ENCODE data around the gene SRP19.
"Not testable (repeated sequence)": the region's sequence is repeated elsewhere in the genome, so short reads cannot be mapped to it uniquely, and the experiment has no call there.

Gene SRP19

DNA sequence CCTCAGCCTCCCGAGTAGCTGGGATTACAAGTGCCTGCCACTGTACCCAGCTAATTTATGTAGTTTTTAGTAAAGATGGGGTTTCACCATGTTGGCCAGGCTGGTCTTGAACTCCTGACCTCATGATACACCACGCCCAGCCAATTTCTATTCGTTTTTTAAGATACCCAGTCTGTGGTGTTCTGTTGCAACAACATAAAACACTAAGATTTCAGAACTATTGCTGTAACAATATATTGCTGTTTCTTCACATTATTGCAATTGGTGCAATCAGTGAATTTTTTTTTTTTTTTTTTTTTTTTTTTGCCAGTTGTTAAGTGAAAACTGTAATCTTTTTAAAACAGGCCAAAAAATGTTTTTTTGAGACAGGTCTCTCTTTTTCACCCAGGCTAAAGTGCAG lies 9.9 kb downstream of the SRP19 start:
- DNase-seq (ENCODE audit: low spot score) = no peak

DNA sequence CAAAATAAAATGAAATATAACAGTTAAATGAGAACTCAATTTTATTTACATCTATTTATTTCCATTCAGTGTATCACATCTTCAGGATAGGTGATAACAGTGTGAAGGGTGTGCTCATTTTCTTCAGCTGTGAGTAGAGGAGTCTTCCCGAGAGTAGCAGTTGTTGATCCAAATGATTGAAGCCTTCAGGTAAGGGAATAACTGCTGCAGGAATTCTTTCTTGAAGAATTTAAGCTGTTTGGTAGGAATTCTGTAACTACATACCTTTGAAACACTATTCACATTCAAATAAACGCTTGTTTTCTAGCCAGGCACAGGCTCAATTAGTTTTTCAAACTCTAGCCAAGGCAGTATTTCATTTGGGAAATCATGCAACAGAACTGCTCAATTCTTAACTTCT lies 15.3 kb downstream of the SRP19 start:
- no peak for DNase-seq (ENCODE audit: low spot score)

- DNase-seq (ENCODE audit: low spot score) = no peak
Measured at GRCh38 chr5:112878101-112878500, 17.0 kb downstream of the SRP19 start.

DNA sequence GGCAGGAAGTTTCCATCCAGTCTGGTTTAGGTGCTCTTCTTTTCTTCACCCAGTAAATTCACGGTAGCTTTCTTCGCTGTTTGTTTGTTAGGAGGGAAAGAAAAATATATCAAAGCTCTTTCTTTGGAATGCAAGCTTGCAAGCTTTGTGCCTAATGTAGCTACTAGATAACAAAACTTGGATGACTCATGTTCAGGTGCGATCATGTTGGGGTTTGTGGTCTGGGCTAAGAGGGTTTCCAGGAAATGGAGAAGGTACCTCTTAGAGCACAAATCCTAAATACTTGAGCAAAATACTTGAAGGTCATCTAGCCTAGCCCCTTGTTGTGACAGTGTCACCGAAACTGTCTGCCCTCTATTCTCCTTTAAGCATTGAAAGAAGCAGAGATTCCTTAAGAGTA lies 17.7 kb downstream of the SRP19 start:
- DNase-seq (ENCODE audit: low spot score) = no peak

GRCh38 chr5:112880219-112880964 lies 19.3 kb downstream of the SRP19 start:
- DNase-seq (ENCODE audit: low spot score) = no peak

GRCh38 chr5:112883192-112883591 lies 22.1 kb downstream of the SRP19 start:
- DNase-seq (ENCODE audit: low spot score) = no peak

GRCh38 chr5:112885001-112885400 lies 23.9 kb downstream of the SRP19 start:
- DNase-seq (ENCODE audit: low spot score) = no peak

- DNase-seq (ENCODE audit: low spot score) = no peak
Measured at GRCh38 chr5:112886975-112887374, 25.9 kb downstream of the SRP19 start.

- not testable (repeated sequence) for DNase-seq (ENCODE audit: low spot score)
Measured at GRCh38 chr5:112892066-112892465, 31.0 kb downstream of the SRP19 start.

GRCh38 chr5:112892776-112893175 lies 31.7 kb downstream of the SRP19 start:
- no peak for DNase-seq (ENCODE audit: low spot score)

- DNase-seq (ENCODE audit: low spot score) = no peak
Measured at GRCh38 chr5:112895682-112896081, 34.6 kb downstream of the SRP19 start.

- no peak for DNase-seq (ENCODE audit: low spot score)
Measured at GRCh38 chr5:112902561-112902960, 41.5 kb downstream of the SRP19 start.

- not testable (repeated sequence) for DNase-seq (ENCODE audit: low spot score)
Measured at GRCh38 chr5:112904996-112905395, 43.9 kb downstream of the SRP19 start.

GRCh38 chr5:112906637-112907036 lies 45.5 kb downstream of the SRP19 start:
- DNase-seq (ENCODE audit: low spot score) = no peak

- no peak for DNase-seq (ENCODE audit: low spot score)
Measured at GRCh38 chr5:112907166-112907631, 46.1 kb downstream of the SRP19 start.

DNA sequence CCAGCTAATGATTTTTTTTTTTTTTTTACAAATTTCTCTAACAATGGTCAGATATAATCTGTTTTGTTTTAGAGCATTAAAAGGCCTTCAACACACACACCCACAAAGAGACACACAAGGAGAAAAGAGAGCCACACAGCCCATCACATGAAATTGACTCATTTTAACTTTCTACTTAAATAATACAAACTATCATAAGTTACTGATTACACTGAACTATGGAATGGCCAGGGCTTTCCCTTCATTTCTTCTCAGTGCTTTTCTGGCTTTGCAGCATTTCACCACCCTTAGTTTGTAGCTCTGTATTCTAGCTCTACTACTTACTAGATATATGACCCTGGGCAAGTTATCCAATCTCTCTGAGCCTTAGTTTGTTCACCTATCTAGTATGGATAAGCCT lies 47.8 kb downstream of the SRP19 start:
- DNase-seq (ENCODE audit: low spot score) = no peak

- DNase-seq (ENCODE audit: low spot score) = no peak
Measured at GRCh38 chr5:112910529-112910928, 49.4 kb downstream of the SRP19 start.

GRCh38 chr5:112914584-112914983 lies 53.5 kb downstream of the SRP19 start:
- DNase-seq (ENCODE audit: low spot score) = no peak

- DNase-seq (ENCODE audit: low spot score) = no peak
Measured at GRCh38 chr5:112915831-112916230, 54.7 kb downstream of the SRP19 start.

DNA sequence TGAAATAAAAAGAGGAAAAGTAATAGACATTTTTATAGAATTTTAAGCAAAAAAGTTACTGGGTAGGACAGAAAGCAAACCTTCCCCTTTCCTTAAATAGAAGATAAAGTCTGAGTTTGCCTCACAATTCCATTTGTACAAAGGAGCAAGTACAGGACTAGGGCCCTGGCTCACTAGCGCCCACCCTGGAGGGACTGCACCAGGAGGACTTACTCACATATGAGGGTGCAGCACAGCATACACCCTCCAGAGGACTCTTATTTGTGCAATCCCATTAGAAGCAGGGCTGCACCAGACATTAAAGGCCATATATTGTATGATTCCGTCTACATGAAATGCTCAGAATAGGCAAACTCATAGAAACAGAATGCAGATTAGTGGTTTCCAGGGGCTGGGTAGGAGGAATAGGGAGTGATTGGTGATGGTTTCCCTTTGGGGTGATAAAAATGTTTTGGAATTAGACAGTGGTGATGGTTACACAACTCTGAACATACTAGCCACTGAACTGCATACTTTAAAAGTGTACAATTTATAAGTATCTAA lies 56.4 kb downstream of the SRP19 start:
- DNase-seq (ENCODE audit: low spot score) = no peak

DNA sequence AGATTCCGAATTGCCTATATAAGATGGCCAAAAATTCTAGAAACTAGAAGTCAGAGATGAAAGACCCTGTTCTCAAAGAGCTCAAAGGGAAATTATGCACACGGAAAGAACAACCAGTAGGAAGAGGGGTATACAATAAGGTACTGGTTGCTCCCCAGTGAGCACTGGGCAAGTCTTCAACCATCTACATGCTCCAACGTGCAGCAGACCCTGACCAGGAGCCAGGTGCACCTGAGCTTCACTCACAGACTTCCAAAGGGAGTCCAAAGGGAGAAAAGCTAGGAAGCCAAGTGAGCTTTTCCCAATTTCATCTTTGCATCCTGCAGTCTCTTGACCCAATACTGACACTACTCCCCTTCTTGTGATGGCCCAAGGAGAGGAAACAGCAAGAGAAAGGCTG lies 57.0 kb downstream of the SRP19 start:
- no peak for DNase-seq (ENCODE audit: low spot score)

DNA sequence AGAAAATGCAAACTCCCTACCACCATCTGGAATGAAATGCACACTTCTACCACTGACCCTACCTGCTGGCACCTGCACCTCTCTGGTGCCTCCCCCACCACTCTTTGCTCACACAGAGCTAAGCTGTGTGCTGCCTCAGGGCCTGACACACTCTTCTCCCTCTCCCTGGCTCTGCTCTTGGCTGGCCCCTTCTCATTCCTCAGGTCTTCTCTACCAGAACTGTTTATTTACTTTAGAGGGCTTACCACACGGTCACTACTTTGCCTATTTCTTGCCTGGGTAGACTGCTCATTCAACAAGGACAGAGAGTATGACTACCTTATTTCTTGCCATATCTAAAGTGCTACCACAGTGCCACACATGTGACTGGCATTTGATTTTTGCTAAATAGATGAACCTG lies 57.6 kb downstream of the SRP19 start:
- no peak for DNase-seq (ENCODE audit: low spot score)

Data from D341Med (cell line).